ENCODE measurements around the gene GPR21. TPM values are rescaled to one million over a fixed set of nuclear protein-coding genes. Genes with fewer than 3 reads are reported as not detected.

The GPR21 gene
- total RNA-seq, 1 experiment from 2014 or later, result 1.1 TPM

DNA sequence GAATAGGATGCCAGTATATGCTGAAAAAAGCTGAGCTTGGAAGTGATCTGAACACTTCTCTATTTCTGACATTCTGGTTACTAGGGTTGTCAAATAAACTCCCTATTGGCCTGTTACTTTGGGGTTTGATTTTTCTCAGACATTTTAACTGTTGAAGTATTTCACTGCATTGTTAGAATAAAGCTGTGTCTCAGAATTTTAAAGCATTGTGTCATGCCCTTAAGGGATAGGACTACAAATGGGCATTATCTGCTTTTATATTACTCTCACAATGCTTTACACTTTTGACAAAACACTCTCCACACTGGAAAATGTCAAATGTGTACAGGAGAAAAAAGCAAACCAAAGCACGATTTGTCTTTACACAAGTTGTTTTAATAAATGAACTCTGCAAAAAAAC, 16.8 kb upstream of the GPR21 start:
- POLR2A ChIA-PET, result no interaction called here
- Histone ChIP-seq H3K9me3 (ENCODE audit: control insufficient read depth in 1 of 2, insufficient read depth in 1 of 2, low read depth in 1 of 2, low read length in 2 of 2) (no peaks in the 10 kb centered on the region), H3K36me3 (ENCODE audit: control insufficient read depth in 1 of 2, insufficient read depth in 2 of 2, low read length in 2 of 2) (peaks cover 24 to 26% of the 10 kb centered on the region in 2 experiments), H3K4me3 (replicated peaks in 1 of 2; ENCODE audit: low read depth in 1 of 2, low read length in 2 of 2) (no peak overlapping the region), H2AFZ (ENCODE audit: low read depth, low read length, poor library complexity, severe bottlenecking) (no peak overlapping the region), H3K27ac (ENCODE audit: low read depth, low read length) (no peak overlapping the region), H3K4me2 (ENCODE audit: low read length) (no peak overlapping the region), H3K9ac (ENCODE audit: low read length) (no peak overlapping the region), H4K20me1 (ENCODE audit: insufficient read depth) (no peaks in the 10 kb centered on the region), H3K79me2 (ENCODE audit: insufficient read depth, low read length) (no peaks in the 10 kb centered on the region), H3K4me1 (ENCODE audit: control insufficient read depth in 1 of 2, insufficient read depth in 2 of 2, low read length in 2 of 2) (no peaks in the 10 kb centered on the region), H3K9me2 (ENCODE audit: insufficient read depth) (no peaks in the 10 kb centered on the region), H3K27me3 (ENCODE audit: insufficient read depth, low read length) (no peaks in the 10 kb centered on the region)
- no peak for ATAC-seq
- no peak for DNase-seq (ENCODE audit: low read depth, low spot score)
- no peak for TF ChIP-seq ELF1 (IDR thresholded peaks at IDR 0.05; ENCODE audit: borderline replicate concordance, low read depth)
- TF ChIP-seq SIN3A (IDR thresholded peaks at IDR 0.05; ENCODE audit: low read depth), result no peak
- TF ChIP-seq POLR2AphosphoS5 (IDR thresholded peaks at IDR 0.05; ENCODE audit: low read depth, low read length), result no peak
- TF ChIP-seq EGR1 (IDR thresholded peaks at IDR 0.05; ENCODE audit: low read depth), result no peak
- no peak for TF ChIP-seq SRF (IDR thresholded peaks at IDR 0.05; ENCODE audit: low read depth)
- no peak for TF ChIP-seq JUND (IDR thresholded peaks at IDR 0.05)
- no peak for TF ChIP-seq ZNF274 (IDR thresholded peaks at IDR 0.05; ENCODE audit: low read depth, low read length)
- no peak for TF ChIP-seq YY1 (IDR thresholded peaks at IDR 0.05; ENCODE audit: extremely low read depth, insufficient replicate concordance, low read depth, low read length)
- TF ChIP-seq FOSL1 (IDR thresholded peaks at IDR 0.05; ENCODE audit: low read depth), result no peak
- TF ChIP-seq, protein P1, sequence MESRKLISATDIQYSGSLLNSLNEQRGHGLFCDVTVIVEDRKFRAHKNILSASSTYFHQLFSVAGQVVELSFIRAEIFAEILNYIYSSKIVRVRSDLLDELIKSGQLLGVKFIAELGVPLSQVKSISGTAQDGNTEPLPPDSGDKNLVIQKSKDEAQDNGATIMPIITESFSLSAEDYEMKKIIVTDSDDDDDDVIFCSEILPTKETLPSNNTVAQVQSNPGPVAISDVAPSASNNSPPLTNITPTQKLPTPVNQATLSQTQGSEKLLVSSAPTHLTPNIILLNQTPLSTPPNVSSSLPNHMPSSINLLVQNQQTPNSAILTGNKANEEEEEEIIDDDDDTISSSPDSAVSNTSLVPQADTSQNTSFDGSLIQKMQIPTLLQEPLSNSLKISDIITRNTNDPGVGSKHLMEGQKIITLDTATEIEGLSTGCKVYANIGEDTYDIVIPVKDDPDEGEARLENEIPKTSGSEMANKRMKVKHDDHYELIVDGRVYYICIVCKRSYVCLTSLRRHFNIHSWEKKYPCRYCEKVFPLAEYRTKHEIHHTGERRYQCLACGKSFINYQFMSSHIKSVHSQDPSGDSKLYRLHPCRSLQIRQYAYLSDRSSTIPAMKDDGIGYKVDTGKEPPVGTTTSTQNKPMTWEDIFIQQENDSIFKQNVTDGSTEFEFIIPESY (IDR thresholded peaks at IDR 0.05; ENCODE audit: extremely low read depth, insufficient replicate concordance, low read length), result no peak
- TF ChIP-seq, protein P2, sequence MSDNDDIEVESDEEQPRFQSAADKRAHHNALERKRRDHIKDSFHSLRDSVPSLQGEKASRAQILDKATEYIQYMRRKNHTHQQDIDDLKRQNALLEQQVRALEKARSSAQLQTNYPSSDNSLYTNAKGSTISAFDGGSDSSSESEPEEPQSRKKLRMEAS (IDR thresholded peaks at IDR 0.05), result no peak
- TF ChIP-seq, protein P3, sequence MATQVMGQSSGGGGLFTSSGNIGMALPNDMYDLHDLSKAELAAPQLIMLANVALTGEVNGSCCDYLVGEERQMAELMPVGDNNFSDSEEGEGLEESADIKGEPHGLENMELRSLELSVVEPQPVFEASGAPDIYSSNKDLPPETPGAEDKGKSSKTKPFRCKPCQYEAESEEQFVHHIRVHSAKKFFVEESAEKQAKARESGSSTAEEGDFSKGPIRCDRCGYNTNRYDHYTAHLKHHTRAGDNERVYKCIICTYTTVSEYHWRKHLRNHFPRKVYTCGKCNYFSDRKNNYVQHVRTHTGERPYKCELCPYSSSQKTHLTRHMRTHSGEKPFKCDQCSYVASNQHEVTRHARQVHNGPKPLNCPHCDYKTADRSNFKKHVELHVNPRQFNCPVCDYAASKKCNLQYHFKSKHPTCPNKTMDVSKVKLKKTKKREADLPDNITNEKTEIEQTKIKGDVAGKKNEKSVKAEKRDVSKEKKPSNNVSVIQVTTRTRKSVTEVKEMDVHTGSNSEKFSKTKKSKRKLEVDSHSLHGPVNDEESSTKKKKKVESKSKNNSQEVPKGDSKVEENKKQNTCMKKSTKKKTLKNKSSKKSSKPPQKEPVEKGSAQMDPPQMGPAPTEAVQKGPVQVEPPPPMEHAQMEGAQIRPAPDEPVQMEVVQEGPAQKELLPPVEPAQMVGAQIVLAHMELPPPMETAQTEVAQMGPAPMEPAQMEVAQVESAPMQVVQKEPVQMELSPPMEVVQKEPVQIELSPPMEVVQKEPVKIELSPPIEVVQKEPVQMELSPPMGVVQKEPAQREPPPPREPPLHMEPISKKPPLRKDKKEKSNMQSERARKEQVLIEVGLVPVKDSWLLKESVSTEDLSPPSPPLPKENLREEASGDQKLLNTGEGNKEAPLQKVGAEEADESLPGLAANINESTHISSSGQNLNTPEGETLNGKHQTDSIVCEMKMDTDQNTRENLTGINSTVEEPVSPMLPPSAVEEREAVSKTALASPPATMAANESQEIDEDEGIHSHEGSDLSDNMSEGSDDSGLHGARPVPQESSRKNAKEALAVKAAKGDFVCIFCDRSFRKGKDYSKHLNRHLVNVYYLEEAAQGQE (IDR thresholded peaks at IDR 0.05; ENCODE audit: low read depth), result no peak
- no peak for TF ChIP-seq POLR2A (IDR thresholded peaks at IDR 0.05; ENCODE audit: borderline replicate concordance, extremely low read depth, insufficient read depth, insufficient read length)
- no peak for TF ChIP-seq SP1 (IDR thresholded peaks at IDR 0.05; ENCODE audit: low read depth)
- TF ChIP-seq, protein P4, sequence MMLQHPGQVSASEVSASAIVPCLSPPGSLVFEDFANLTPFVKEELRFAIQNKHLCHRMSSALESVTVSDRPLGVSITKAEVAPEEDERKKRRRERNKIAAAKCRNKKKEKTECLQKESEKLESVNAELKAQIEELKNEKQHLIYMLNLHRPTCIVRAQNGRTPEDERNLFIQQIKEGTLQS (IDR thresholded peaks at IDR 0.05), result no peak
- RAD21 ChIA-PET (ENCODE audit: low non-redundant PET in 1 of 2, low total read pairs in 2 of 2, uncharacterized antibody in 2 of 2, unreplicated experiment in 2 of 2), result no interaction called here
- CTCF ChIA-PET, result no interaction called here
- BruUV-seq (replicated peaks), result no TSS peak
- intact Hi-C loops (cut with micrococcal nuclease), result no loop called here

Data from HCT116 (cell line).